Measurements from ENCODE around the gene PCP4L1.

- no peak for TF ChIP-seq CTCF (IDR thresholded peaks at IDR 0.05)
- no peak for TF ChIP-seq POLR2A (IDR thresholded peaks at IDR 0.05)
Measured at GRCh38 chr1:161222175-161223019, 36.1 kb upstream of the PCP4L1 start.
